HG03064 (cell line): ENCODE data around the gene ETHE1.

Experiments
- ATAC-seq: cut with Tn5 transposase; IDR thresholded peaks from one replicate; pipeline ENCODE4 v1.9.1; 2021; ENCODE audit warnings: low read depth; ENCODE audit not compliant: unreplicated experiment

The ETHE1 gene, protein sequence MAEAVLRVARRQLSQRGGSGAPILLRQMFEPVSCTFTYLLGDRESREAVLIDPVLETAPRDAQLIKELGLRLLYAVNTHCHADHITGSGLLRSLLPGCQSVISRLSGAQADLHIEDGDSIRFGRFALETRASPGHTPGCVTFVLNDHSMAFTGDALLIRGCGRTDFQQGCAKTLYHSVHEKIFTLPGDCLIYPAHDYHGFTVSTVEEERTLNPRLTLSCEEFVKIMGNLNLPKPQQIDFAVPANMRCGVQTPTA

GRCh38 chr19:43526884-43527859 lies at the start of gene ETHE1:
Gene ETHE1, minus strand, starts transcription at chr19:43527201. Its CDS starts 24 bp downstream, at chr19:43527177.
- ATAC-seq, result no peak

DNA sequence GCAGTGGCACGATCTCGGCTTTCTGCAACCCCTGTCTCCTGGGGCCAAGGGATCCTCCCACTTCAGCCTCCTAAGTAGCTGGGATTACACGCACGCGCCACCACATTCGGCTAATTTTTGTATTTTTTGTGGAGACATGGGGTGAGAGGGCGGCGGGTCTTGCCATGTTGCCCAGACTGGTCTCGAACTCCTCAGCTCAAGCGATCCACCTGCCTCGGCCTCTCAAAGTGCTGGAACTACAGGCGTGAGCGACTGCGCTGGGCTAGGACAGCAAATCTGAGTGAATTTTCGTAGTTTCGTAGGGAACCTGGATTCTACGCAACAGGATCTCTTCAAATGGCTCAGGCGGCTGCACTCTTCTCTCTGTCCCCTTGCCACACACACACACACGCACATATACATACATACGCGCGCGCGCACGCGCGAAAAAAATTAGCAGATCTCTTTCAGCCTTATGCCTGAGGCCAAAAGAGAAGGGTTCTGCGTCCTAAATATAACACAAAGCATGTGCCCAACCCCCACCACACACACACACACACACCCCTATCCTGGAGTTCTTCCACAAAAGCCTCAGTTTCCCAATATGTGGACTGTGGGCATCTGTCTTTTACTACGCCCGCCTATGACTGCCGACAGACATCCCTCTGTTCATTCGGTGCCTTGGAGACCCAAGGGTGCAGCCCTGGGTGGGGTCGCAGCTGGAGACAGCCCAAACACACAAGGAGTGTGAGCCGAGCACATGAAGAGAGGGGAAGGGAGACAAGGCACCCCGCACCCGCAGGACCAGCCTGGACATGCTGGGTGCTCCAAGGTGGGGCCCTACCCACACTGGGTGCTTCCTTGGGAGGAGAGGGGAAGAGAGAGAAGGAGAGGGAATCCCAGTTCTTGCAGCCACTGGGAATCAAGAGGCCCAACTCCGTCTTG lies 49.2 kb upstream of the ETHE1 start:
- ATAC-seq, result no peak

GRCh38 chr19:43575156-43575950 lies 48.4 kb upstream of the ETHE1 start, which contains the start of the genes PINLYP and XRCC1:
Gene PINLYP, plus strand, starts transcription at chr19:43575801. Its CDS starts 1,391 bp downstream, at chr19:43577192.
Gene XRCC1, minus strand, starts transcription at chr19:43575527. Its CDS starts 69 bp downstream, at chr19:43575458.
- peak; percentile 88 for ATAC-seq

DNA sequence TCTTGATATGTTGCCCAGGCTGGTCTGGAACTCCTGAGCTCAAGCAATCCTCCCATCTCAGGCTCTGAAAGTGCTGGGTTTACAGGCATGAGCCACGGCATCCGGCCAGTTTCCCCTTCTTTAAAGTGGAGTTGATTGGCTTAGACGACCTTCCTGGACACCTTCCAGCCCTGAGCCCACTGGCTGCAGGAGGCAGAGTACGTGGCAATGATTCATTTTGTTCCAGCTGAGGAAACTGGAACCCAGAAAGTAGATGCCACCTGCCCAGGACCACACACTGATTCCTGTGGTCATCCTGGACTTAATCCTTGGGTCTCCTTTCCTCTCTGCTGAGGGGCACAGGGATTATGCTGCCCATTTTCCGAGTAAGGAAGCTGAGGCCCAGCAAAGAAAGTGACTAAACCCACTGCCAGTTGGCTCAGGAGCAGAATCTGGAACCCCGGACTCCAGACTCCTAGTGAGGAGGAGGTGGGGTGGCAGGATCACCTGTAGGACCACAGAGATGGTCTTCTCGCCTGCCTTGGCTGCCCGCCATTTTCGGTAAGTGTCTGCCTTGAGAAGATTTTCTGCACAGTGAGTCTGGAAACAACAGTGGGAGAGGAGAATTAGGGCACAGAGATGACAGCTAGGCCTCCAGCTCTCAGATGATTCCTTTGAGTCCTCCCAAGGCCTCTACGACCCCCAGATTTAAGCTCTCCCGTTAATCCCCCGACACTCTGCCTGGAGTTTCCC lies 47.6 kb upstream of the ETHE1 start:
- no peak for ATAC-seq

DNA sequence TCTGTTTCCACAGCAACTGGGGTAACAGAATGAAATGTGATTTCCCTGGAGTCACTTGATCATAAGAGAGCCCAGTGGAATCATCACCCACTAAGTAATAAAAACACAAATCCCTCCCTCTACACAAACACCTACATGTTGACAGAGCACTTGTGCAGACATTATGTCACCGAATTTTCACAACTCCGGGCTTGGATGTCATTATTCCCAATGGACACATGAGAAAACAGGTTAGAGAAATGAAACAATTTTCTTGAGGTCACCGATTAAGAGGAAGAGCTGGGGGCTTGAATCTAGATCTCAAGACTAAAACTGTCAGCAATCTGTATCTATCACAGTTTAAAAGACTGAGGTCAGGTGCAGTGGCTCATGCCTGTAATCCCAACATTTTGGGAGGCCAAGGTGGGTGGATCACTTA lies 45.2 kb upstream of the ETHE1 start:
- no peak for ATAC-seq

DNA sequence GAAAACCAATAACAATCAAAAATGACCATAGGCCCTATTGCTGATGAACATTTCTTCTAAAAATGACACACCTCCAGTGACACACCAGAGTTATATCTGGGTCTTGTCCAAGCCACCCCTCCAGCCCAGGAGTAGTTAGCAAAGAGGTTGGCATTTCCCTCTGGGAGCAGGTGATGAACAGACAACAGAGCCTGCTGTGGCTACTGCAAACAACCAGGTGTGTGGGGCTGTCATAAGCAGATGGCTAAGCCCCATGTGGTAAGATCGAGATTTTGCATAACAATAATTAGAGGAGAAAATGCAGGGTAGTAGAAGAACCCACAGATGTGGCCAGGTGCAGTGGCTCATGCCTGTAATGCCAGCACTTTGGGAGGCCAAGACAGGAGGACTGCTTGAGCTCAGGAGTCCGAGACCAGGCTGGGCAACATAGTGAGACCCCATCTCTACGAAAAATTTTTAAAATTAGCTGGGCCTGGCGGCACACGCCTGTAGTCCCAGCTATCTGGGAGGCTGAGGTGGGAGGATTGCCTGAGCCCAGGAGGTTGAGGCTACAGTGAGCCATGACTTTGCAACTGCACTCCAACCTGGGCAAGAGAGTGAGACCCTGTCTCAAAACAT lies 43.3 kb upstream of the ETHE1 start:
- ATAC-seq, result no peak

DNA sequence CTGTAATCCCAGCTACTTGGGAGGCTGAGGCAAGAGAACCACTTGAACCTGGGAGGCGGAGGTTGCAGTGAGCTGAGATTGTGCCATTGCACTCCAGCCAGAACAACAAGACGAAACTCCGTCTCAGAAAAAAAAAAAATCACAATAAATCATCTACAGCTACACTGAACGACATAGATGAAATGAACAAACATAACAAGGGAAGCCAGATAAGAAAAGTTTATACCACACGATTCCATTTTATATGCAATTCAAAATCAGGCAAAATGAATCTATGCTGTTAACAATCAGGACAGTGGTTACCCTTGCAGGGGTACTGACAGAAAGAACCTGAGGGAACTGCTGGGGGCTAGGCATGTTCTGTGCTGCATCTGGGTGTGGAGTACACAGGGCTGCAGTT lies 42.7 kb upstream of the ETHE1 start:
- ATAC-seq, result no peak

GRCh38 chr19:43564800-43565199 lies 37.8 kb upstream of the ETHE1 start:
- ATAC-seq, result no peak

GRCh38 chr19:43563816-43564457 lies 36.9 kb upstream of the ETHE1 start:
- no peak for ATAC-seq

GRCh38 chr19:43562698-43563241 lies 35.8 kb upstream of the ETHE1 start:
- peak; percentile 70 for ATAC-seq

DNA sequence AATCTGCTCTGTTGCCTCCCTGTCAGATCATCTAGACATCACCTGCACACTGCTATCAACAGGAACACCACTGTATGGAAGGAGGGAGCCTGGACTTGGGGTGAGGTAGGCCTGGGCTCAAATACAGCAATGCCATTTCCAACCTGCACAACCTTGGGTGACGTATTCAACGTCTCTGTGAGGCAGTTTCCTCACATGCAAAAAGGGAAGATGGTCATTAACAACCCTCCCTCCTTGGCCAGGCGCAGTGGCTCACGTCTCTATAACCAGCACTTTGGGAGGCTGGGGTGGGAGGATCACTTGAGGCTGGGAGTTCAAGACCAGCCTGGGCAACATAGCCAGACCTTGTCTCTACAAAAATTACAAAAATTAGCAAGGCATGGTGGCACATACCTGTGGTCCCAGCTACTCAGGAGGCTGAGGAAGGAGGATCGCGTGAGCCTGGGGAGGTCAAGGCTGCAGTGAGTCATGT lies 35.3 kb upstream of the ETHE1 start:
- ATAC-seq, result no peak

DNA sequence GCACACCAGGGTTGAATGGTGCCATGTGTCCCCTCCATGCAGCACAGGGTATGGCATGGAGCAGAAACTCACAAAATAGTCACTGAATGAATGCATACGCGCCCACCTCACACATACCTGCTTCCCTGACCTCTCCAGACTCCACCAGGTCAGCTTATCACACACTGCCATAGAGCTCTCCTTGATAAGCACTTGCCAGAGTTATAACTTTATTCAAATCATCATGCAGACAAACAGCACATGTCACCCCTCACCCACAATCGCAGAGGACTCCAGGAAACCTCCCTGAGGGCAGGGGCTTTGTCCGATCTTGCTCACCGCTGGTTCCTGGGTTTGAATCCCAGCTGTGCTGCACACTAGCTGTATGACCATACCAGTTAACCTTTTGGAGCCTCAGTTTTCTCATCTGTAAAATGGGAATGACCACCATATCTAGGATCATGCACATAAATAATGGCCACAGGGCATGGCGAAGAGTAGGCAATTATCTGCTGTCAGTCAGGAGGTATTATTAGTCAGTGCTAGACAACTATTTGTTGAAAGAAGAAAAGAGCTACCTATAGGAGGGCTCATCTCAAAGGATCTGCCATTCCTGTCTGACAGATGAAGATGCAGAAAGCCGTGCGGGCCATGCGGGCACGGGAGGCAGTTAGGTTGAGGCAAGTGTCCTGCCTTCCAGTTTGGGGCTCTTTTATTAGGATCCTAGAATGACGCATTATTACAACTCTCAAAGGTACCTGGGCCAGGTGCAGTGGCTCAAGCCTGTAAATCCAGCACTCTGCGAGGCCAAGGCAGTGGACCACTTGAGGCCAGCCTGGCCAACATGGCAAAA lies 34.4 kb upstream of the ETHE1 start:
- ATAC-seq, result no peak

DNA sequence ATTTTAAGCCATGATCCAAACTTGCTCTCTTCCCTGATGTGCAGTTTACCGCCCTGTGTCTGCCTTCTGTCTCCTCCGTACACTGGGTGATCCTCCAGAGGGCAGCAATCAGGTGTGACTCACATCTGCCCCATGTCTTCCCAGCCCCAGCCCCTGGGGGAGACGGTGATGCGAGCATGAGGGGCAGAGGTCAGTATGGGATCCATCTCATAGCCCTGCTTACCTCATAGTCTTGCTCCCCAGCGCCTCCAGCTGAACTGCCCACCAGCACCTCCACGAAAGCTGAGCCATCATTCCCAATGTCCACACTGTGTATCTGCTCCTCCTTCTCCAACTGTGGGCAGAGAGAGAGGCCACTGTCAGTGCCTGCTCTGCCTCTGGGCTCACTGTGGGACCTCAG lies 33.7 kb upstream of the ETHE1 start:
- no peak for ATAC-seq

GRCh38 chr19:43555185-43555770 lies 28.3 kb upstream of the ETHE1 start:
- ATAC-seq, result no peak

DNA sequence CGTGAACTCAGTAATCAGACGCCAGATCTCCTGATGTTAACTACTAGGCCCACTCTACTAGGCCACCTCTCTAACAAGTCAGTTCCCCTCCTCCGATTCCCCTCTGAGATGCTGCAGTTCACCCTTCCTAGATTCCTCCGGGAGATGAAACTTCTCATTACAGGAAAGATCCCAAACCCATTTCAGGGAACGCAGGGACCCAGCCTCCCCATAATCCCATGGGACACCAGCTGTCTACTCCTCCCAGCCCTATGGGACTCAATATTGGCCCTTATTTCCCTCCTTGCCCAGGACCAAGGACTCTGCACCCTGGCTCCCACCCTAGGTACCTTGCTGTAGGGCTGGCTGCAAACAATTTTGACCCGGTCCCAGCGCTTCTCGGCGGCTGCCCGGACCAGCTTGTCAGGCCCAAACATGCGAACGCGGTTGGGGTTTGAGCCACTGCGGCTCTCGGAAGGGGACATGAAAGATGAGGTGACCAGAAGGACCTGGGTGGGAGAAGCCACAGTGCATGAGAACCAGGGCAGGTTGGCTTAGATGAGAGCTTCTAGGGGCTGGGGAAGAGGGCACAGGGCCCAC lies 27.4 kb upstream of the ETHE1 start:
- no peak for ATAC-seq

DNA sequence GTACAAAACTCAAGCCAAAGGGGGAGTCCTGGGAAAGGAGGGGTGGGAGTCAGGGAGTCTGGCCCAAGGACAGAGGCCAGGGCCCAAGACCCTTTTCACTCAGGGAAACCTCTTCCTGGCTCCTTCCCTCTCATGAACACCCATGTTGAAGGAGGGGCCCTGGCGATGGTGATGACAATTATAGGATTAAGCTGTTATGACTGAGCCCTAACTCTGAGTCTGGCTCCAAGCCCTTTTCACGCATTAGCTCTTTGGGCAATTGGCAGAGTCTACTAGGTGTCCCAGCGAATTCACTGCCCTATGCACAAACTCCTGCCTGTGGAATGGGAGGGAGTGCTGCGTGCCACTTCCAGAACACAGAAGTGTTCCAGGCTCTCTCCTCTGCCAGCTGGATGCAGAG lies 26.7 kb upstream of the ETHE1 start:
- no peak for ATAC-seq
